Stimulated activated naive B cell treated with anti-CD40 and anti-IgM and Interleukin-4, amounts not matched to agents 10 μg/mL and 1 μg/mL and 100 μg/mL, for 72 hours (primary cell): ENCODE measurements around the gene TNFRSF25.
"Not testable (repeated sequence)": the region's sequence is repeated elsewhere in the genome, so short reads cannot be mapped to it uniquely, and the experiment has no call there.

Experiments
- ATAC-seq, 2 donors: fragments of 150-1000 bp; cut with Tn5 transposase; replicated peaks; 2 replicates each; pipeline ENCODE4 v1.10.0; 2021; ENCODE audit warnings: moderate library complexity in 1 of 2
- DNase-seq: peaks from one replicate; pipeline ENCODE4 v3.0.0; 2021
- H3K27ac Mint-ChIP-seq: one replicate; pipeline ENCODE4 v1.8.0; 2022; ENCODE audit warnings: mild to moderate bottlenecking, mixed read lengths
- H3K27me3 Mint-ChIP-seq, 2 donors: one replicate each; pipeline ENCODE4 v1.8.0; 2022; ENCODE audit warnings: mixed read lengths in 2 of 2
- H3K36me3 Mint-ChIP-seq, 2 donors: one replicate each; pipeline ENCODE4 v1.8.0; 2022; ENCODE audit warnings: mixed read lengths in 2 of 2, mild to moderate bottlenecking in 1 of 2
- H3K4me1 Mint-ChIP-seq, 2 donors: one replicate each; pipeline ENCODE4 v1.8.0; 2022; ENCODE audit warnings: mixed read lengths in 2 of 2, mild to moderate bottlenecking in 1 of 2
- H3K4me3 Mint-ChIP-seq, 2 donors: one replicate each; pipeline ENCODE4 v1.8.0; 2022; ENCODE audit warnings: mild to moderate bottlenecking in 2 of 2, mixed read lengths in 2 of 2, moderate library complexity in 1 of 2
- H3K9me3 Mint-ChIP-seq, 2 donors: one replicate each; pipeline ENCODE4 v1.8.0; 2022; ENCODE audit warnings: mixed read lengths in 2 of 2, mild to moderate bottlenecking in 1 of 2

TNFRSF25 gene

DNA sequence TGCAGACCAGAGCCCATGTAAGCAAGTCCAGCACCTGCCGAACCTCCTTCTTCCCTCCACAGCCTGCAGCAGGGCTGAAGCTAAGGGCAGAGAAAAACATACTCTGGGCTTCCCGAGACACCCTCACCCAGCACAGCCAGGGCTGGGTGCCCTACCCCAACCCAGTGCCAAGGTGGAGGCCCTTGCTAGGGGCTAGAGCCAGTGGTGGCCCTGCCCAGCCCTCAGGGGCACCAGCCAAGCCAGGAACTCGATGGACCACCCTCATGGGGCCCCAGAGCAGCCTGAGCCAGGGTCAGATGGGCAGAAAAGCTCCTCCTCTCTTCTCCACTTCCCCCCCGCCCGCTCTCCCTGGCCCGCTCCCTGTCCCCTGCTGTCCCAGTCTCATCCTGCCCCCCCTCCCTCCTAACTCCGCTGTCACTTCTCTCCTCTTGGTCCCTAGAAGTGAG lies 15.9 kb downstream of the TNFRSF25 start:
- peaks cover 20 to 23% of the 10 kb centered on the region in 2 donors for H3K4me1 Mint-ChIP-seq
- H3K36me3 Mint-ChIP-seq: peaks cover 0 to 1% of the 10 kb centered on the region in 2 donors
- no peak overlapping the region for H3K4me3 Mint-ChIP-seq
- H3K27ac Mint-ChIP-seq: no peak overlapping the region
- ATAC-seq (no peak), DNase-seq (no peak)
- peaks cover 59 to 80% of the 10 kb centered on the region in 2 donors for H3K27me3 Mint-ChIP-seq
- no peaks in the 10 kb centered on the region for H3K9me3 Mint-ChIP-seq

DNA sequence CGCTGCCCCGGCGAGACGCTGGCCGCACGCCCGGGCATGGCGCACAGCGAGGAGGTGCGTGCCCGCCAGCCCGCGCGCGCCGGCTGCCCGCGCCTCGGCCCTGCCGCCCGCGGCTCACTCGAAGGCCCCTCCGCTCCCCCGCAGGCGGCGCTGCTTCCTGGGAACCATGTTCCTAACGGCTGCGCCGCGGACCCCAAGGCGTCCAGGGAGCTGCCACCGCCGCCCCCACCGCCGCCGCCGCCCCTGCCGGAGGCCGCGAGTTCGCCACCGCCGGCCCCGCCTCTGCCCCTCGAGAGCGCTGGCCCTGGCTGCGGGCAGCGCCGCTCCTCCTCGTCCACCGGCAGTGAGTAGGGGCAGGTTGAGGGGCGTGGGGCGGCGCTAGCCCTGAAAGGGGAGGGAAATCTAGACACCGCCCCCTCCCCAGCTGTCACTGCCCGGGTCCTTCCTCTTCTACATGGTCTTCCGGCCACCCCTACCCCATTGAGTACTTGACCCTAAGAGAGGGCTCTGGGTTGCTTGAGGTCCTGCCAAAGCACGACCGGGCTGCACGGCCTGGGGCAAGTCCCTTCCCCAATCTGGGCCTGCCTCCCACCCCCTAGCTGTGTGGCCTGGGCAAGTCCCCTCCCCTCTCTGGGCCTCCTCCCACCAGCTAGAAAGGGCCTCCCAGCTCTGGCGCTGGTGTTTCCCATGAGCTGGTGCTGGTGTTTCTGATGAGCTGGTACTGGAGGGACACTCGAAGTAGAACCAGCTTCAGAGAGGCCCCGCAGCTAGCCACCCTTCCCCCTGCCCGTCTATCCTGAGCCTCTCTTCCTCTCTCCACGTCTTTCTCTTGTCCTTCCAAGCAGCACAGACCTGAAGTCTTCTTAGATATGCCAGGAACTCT lies 17.0 kb downstream of the TNFRSF25 start:
- Mint-ChIP-seq H3K4me3 (peak overlapping the region; percentile 23 to 64), H3K9me3 (no peaks in the 10 kb centered on the region), H3K4me1 (peaks cover 20 to 24% of the 10 kb centered on the region in 2 donors), H3K27me3 (peaks cover 64 to 84% of the 10 kb centered on the region in 2 donors), H3K27ac (peak overlapping the region; percentile 62), H3K36me3 (peaks cover 0 to 1% of the 10 kb centered on the region in 2 donors)
- ATAC-seq: no peak
- DNase-seq: no peak

DNA sequence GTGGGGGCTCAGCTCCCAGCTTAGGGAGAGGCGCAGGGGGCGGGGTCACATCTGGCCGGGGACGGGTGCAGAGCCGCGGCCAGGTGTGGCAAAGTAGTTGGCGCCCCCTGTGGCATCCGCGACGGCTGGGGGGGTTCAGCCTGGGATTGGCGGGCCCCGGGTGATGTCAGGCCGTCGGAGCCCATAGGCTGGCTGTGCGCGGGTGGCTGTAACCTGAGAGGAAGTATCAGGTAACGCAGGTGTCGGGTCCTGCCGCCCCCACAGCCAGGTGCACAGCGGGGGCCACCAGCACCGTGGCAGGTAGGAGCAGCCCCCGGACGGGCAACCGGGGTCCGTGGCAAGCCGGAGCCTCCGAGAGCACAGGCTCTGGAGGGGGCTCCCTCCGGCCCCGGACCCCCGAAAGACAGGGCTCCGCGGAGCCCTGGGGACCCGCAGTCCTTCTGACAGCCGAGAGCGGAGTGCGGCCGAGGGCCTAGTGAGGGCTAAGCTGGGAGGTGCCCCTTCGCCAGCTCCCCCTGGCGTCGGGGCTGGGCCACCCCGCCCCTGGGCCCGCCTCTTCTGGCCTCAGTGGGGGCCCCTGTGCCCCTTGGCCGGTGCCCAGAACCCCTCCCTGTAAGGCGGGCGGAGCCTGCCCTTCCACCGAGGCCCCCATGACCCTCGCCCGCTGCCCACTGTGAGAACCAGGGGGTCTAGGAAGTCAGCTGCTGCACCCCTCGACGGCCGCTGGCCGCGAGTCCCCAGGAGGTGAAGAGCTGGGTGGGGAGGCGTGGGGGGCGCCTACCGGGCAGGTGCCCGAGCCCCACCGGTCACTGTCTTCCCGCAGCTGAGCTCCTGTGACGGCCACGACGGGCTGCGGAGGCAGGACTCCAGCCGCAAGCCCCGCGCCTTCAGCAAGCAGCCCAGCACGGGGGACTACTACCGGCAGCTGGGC lies 17.9 kb downstream of the TNFRSF25 start:
- Mint-ChIP-seq H3K36me3 (peaks cover 0 to 1% of the 10 kb centered on the region in 2 donors), H3K4me3 (peak overlapping the region in 1 of 2 donors; percentile 44), H3K4me1 (peaks cover 16 to 19% of the 10 kb centered on the region in 2 donors), H3K27me3 (peaks cover 60 to 84% of the 10 kb centered on the region in 2 donors), H3K9me3 (no peaks in the 10 kb centered on the region), H3K27ac (no peak overlapping the region)
- no peak for ATAC-seq
- DNase-seq: no peak

DNA sequence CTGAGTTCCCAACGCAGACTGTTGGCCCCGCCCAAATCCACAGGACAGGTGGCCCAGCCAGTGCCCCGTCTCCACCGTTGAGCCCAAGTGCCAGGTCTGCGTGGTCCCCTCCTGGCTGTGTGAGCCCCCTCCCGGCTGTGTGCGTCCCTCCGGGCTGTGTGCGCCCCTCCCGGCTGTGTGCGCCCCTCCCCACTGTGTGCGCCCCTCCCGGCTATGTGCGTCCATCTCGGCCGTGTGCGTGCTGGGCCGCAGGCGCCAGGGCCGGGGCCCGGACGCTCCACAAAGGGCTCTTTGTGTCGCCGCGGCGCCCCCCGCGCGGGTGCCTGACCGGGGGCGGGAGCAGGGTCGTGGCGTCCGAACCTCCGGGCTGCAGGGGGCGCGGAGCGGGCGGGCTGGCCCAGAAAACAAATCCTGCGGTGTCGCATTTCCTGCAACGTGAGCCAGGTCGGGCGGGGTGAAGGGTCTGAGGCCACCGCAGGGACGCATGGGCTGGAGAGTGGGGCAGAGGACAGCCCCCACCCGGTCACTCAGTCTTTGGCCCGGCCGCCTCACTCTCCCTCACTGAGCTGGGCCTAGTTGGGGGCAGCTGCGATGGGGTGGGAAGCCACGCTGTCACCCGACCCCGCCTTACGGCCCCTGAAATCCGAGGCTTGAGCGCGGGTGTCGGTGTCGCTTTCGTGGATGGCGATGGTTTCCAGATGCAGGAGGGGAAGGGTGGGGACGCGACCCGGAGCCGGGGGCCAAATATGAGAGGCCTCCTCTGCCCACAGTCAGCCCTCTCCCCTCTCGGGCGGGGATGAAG lies 18.8 kb downstream of the TNFRSF25 start:
- no peaks in the 10 kb centered on the region for H3K9me3 Mint-ChIP-seq
- ATAC-seq (no peak), DNase-seq (no peak)
- peaks cover 57 to 82% of the 10 kb centered on the region in 2 donors for H3K27me3 Mint-ChIP-seq
- H3K27ac Mint-ChIP-seq: peak overlapping the region; percentile 47
- H3K4me1 Mint-ChIP-seq: peaks cover 16 to 19% of the 10 kb centered on the region in 2 donors
- H3K4me3 Mint-ChIP-seq: peak overlapping the region; percentile 21 to 35
- peaks cover 0 to 1% of the 10 kb centered on the region in 2 donors for H3K36me3 Mint-ChIP-seq

DNA sequence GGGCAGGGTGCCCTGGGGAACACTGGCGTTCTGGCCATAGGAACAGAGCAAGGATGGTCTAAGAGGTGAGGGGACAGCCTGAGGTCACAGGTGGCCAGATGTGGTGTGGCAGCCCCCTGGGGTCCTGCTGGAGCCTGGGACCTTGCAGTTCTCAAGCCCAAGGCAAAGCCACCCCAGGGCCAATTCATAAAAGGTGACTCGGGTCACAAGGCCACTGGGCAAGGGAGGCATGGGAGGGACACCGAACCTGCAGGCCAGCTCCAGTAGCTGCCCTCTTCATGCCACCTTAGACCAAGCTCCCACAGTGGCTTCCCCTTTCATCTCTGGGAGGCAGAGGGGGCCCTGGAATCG lies 19.3 kb downstream of the TNFRSF25 start:
- Mint-ChIP-seq H3K27me3 (peaks cover 62 to 85% of the 10 kb centered on the region in 2 donors), H3K9me3 (no peaks in the 10 kb centered on the region), H3K4me3 (peak overlapping the region; percentile 23 to 44), H3K36me3 (peaks cover 0 to 1% of the 10 kb centered on the region in 2 donors), H3K27ac (no peak overlapping the region), H3K4me1 (peaks cover 16 to 19% of the 10 kb centered on the region in 2 donors)
- DNase-seq: no peak
- ATAC-seq: no peak

DNA sequence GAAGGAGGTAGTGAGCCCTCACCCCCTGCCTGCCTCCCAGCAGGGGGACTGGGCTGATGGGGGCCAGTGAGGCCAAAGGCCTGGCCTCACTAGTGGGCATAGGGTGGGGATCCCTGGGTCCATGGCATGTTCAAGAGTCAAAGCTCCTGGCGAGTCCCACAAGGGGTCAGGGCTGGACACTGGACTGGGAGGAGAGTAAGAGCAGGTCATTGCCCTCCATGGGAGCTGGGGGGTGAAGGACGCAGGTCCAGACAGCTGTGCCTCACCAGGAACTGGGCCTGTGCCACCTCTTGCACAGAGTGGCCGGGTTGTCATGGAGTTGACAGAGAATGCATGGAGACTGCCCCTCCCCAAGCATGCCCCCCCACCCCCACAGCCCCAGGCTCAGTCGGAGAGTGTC lies 20.0 kb downstream of the TNFRSF25 start:
- H3K9me3 Mint-ChIP-seq, ATAC-seq, H3K4me3 Mint-ChIP-seq, DNase-seq, H3K36me3 Mint-ChIP-seq: not testable (repeated sequence)
- H3K27ac Mint-ChIP-seq: peak overlapping the region; percentile 75
- H3K27me3 Mint-ChIP-seq: peaks cover 63 to 85% of the 10 kb centered on the region in 2 donors
- peaks cover 19 to 21% of the 10 kb centered on the region in 2 donors for H3K4me1 Mint-ChIP-seq

DNA sequence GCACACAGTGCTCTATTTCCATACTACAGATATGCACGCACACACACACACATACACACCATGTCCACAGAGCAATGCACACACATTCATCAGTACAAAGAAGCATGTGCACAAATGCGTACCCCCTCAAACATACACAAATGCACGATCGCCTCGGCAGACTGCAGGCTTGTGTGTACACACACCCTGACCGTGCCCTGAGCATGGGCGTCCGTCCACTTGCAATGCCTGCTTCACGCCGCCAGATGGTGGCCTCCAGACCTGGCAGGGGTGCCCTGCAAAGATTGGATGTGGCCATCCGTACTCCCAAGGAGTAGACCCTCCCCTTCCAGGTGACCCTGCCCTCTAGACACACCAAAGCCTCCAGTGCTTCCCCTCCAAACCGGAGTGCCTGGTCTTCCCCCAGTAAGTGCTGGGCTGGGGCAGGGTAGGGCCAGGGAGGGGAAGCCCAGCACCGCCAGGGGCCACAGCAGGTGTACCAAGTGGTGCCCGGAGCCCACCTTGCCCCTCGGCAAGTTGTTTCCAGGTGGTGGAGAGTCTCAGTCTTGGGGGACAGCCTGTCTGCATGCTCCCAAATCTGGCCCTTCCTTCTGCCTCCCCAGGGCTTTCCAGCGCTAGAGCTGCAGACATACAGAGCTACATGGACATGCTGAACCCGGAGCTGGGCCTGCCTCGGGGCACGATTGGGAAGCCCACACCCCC lies 20.8 kb downstream of the TNFRSF25 start:
- Mint-ChIP-seq H3K36me3 (peaks cover 0 to 1% of the 10 kb centered on the region in 2 donors), H3K4me3 (no peak overlapping the region), H3K27ac (no peak overlapping the region), H3K27me3 (peaks cover 57 to 80% of the 10 kb centered on the region in 2 donors), H3K9me3 (no peaks in the 10 kb centered on the region), H3K4me1 (peaks cover 21 to 22% of the 10 kb centered on the region in 2 donors)
- DNase-seq (no peak), ATAC-seq (peak; percentile 52 to 57)

DNA sequence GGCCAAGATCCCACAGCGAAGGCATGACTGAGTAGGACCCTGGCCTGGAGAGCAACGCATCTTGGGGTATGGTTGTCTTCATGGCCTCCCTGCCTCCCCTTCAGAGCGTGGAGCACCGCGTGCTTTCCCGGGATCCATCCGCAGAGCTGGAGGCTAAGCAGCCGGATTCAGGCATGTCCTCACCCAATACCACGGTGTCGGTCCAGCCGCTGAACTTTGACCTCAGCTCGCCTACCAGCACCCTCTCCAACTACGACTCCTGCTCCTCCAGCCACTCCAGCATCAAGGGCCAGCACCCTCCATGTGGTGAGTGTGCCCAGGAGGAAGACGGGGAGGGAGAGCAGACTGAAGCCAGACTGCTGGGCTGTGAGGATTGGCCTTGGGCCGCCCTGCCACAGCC lies 21.6 kb downstream of the TNFRSF25 start:
- no peaks in the 10 kb centered on the region for H3K9me3 Mint-ChIP-seq
- H3K36me3 Mint-ChIP-seq: peaks cover 0 to 1% of the 10 kb centered on the region in 2 donors
- DNase-seq: no peak
- H3K4me3 Mint-ChIP-seq: no peak overlapping the region
- ATAC-seq: no peak
- no peak overlapping the region for H3K27ac Mint-ChIP-seq
- H3K4me1 Mint-ChIP-seq: peaks cover 19 to 24% of the 10 kb centered on the region in 2 donors
- H3K27me3 Mint-ChIP-seq: peaks cover 54 to 79% of the 10 kb centered on the region in 2 donors

DNA sequence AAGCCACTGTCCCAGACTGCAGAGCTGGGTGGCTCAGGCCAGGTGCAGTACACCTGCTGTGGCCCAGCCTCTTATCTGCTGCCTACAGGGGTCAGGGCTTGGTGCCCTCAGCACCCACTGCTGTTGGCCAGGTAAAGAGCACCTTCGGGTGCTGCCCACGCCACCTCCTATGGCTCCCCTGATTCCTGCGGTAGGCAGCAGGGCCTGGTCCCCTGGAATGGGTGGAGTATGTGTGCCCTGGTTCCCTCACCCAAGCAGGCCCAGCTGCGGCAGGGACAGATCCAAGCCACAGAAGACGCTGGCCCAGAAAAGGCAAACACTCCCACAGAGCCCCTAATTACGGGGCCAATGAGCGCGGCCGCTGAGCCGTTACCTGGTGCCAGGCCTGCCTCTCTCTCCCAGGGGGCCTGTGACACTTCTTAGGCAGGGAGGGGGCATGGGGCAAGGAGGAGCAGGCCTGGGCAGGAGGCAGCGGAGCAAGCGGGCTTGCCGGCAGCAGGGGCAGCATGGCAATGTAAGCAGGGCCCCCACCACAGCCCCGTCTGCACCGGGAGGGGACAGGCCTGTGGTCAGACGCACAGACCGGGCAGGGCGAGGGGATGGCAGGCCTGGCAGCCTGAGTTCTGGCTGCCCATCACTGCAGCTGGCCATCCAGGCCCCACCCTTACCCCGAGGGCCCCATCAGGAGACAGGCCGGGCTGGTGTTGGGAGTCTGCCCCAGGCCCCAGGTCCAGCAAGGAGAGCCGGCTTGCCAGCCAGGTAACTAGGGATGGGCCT lies 22.4 kb downstream of the TNFRSF25 start:
- DNase-seq: no peak
- Mint-ChIP-seq H3K4me3 (no peak overlapping the region), H3K27ac (no peak overlapping the region), H3K4me1 (peaks cover 17 to 22% of the 10 kb centered on the region in 2 donors), H3K36me3 (peaks cover 0 to 1% of the 10 kb centered on the region in 2 donors), H3K27me3 (peaks cover 51 to 77% of the 10 kb centered on the region in 2 donors), H3K9me3 (no peaks in the 10 kb centered on the region)
- no peak for ATAC-seq

DNA sequence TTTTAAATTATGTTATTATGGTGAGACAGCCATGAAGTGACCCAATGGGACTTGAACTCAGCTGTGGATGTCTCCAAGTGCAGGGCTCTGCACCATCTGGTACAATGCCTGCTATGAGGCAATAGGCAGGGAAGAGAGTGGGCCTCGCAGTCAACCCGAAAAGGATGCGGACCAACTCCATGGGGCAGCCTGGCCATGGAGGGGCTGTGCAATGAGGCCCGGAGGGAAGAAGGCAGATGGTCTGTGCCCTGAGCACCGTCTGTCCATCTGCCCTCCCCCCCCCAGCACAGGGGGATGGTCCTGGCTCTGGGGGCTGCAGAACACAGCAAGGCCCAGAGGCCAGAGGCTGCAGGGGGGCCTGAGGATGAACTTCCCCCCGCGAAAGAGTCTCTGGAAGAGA lies 24.4 kb downstream of the TNFRSF25 start:
- Mint-ChIP-seq H3K4me3 (no peak overlapping the region), H3K9me3 (no peaks in the 10 kb centered on the region), H3K27me3 (peaks cover 57 to 84% of the 10 kb centered on the region in 2 donors), H3K4me1 (peaks cover 23% of the 10 kb centered on the region in 2 donors), H3K27ac (no peak overlapping the region), H3K36me3 (peaks cover 0 to 1% of the 10 kb centered on the region in 2 donors)
- ATAC-seq (no peak), DNase-seq (no peak)

DNA sequence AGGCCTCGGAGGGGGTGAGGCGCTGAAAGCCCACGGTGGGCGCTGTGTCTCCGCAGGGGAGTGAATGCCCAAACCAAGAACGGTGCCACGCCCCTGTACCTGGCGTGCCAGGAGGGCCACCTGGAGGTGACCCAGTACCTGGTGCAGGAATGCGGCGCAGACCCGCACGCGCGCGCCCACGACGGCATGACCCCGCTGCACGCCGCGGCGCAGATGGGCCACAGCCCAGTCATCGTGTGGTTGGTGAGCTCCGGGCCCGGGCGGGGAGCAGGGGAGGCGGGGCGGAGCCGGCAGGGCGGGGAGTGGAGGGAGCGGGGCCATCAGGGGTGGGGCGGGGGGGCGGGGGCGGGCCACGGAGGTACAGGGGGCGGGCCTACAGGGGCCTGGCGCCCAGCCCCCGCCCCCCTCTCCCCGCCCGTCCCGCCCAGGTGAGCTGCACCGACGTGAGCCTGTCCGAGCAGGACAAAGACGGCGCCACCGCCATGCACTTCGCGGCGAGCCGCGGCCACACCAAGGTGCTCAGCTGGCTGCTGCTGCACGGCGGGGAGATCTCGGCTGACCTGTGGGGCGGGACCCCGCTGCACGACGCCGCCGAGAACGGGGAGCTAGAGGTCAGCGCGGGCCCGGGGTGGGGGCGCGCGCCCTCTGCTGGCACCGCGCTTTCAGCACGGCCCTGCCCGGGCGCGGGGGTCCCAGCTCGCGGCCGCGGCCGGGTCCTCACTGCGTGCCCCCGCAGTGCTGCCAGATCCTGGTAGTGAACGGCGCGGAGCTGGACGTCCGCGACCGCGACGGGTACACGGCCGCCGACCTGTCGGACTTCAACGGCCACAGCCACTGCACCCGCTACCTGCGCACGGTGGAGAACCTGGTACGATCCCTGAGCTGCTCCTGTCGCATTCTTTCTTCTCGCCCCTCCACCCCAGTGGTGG lies 25.5 kb downstream of the TNFRSF25 start:
- DNase-seq (no peak), ATAC-seq (peak; percentile 64 to 70)
- Mint-ChIP-seq H3K27ac (no peak overlapping the region), H3K4me3 (peak overlapping the region; percentile 27 to 39), H3K36me3 (no peaks in the 10 kb centered on the region), H3K27me3 (peaks cover 51 to 79% of the 10 kb centered on the region in 2 donors), H3K4me1 (peaks cover 20 to 23% of the 10 kb centered on the region in 2 donors), H3K9me3 (no peaks in the 10 kb centered on the region)

DNA sequence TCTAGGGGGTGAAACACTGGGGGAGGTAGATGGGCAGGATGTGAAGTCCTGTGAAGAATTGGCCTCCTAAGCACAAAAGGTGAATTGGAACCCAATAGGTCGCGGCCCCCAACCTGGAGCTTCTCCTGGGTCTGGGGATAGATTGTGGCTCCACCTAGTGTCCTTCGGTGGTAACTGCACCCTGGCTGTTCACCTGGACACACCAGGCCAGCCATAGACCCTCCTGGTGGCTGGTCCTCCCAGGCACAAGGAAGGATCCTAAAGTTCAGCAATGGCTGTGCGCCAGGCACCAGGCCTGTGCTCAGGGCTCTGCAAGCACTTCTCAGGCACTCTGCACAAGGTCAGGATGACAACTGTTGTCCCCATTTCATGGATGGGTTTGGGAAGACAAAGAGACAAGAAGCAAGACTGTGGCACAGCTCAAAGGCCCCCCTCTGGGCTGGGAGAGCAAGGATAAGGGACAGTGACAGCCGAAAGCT lies 27.9 kb downstream of the TNFRSF25 start:
- no peak overlapping the region for H3K27ac Mint-ChIP-seq
- peaks cover 15 to 23% of the 10 kb centered on the region in 2 donors for H3K4me1 Mint-ChIP-seq
- H3K4me3 Mint-ChIP-seq: no peak overlapping the region
- peak; percentile 57 for DNase-seq
- no peaks in the 10 kb centered on the region for H3K9me3 Mint-ChIP-seq
- H3K27me3 Mint-ChIP-seq: peaks cover 46 to 73% of the 10 kb centered on the region in 2 donors
- no peaks in the 10 kb centered on the region for H3K36me3 Mint-ChIP-seq
- peak; percentile 76 to 82 for ATAC-seq
